Measurements from ENCODE around the gene BICC1. TPM values are rescaled to one million over a fixed set of nuclear protein-coding genes. Genes with fewer than 3 reads are reported as not detected.
A peak's percentile ranks its signal among the peaks of the same experiment; 100 is the strongest.

BICC1 gene
- total RNA-seq, 4 donors from 2014 or later: 4.7 to 29.7 (median 18.0) TPM

- no peaks in the 10 kb centered on the region for H3K27me3 ChIP-seq
- intact Hi-C loops (cut with DNase I; ENCODE audit: low total_unique reads): no loop called here
- DNase-seq (no peak), ATAC-seq (no peak)
- H3K36me3 ChIP-seq: no peaks in the 10 kb centered on the region
- no peaks in the 10 kb centered on the region for H3K9me3 ChIP-seq
- in situ Hi-C loops (cut with MboI; ENCODE audit: low sequenced_read_pairs in 4 of 4): no loop called here
- no peak for TF ChIP-seq CTCF (IDR thresholded peaks at IDR 0.05 in 4 of 5, conservative IDR thresholded peaks at IDR 0.05 in 1 of 5)
- TF ChIP-seq POLR2A (IDR thresholded peaks at IDR 0.05): no peak
- no peak overlapping the region for H3K27ac ChIP-seq
- H3K4me1 ChIP-seq: peaks cover 0 to 9% of the 10 kb centered on the region in 2 donors
- H3K4me3 ChIP-seq: no peak overlapping the region
Measured at GRCh38 chr10:58586282-58587245, 73.9 kb downstream of the BICC1 start.

GRCh38 chr10:58587676-58588075, 75.0 kb downstream of the BICC1 start:
- H3K4me3 ChIP-seq: no peak overlapping the region
- intact Hi-C loops (cut with DNase I; ENCODE audit: low total_unique reads): no loop called here
- TF ChIP-seq CTCF (IDR thresholded peaks at IDR 0.05 in 4 of 5, conservative IDR thresholded peaks at IDR 0.05 in 1 of 5) (no peak), POLR2A (IDR thresholded peaks at IDR 0.05) (no peak)
- ATAC-seq: no peak
- H3K27ac ChIP-seq: no peak overlapping the region
- peaks cover 0 to 9% of the 10 kb centered on the region in 2 donors for H3K4me1 ChIP-seq
- no peaks in the 10 kb centered on the region for H3K27me3 ChIP-seq
- no peaks in the 10 kb centered on the region for H3K36me3 ChIP-seq
- no peaks in the 10 kb centered on the region for H3K9me3 ChIP-seq
- in situ Hi-C loops (cut with MboI; ENCODE audit: low sequenced_read_pairs in 4 of 4): no loop called here
- no peak for DNase-seq

GRCh38 chr10:58588673-58589265, 76.1 kb downstream of the BICC1 start:
- ATAC-seq (peak in 1 of 2 donors; percentile 44), DNase-seq (no peak)
- no peak overlapping the region for H3K27ac ChIP-seq
- peaks cover 0 to 9% of the 10 kb centered on the region in 2 donors for H3K4me1 ChIP-seq
- H3K9me3 ChIP-seq: no peaks in the 10 kb centered on the region
- in situ Hi-C loops (cut with MboI; ENCODE audit: low sequenced_read_pairs in 4 of 4) (no loop called here), intact Hi-C loops (cut with DNase I; ENCODE audit: low total_unique reads) (no loop called here)
- TF ChIP-seq POLR2A (IDR thresholded peaks at IDR 0.05) (no peak), CTCF (IDR thresholded peaks at IDR 0.05 in 4 of 5, conservative IDR thresholded peaks at IDR 0.05 in 1 of 5) (peak in 3 of 5 experiments; percentile 18 to 33 (median 20))
- no peaks in the 10 kb centered on the region for H3K36me3 ChIP-seq
- no peaks in the 10 kb centered on the region for H3K27me3 ChIP-seq
- H3K4me3 ChIP-seq: no peak overlapping the region

GRCh38 chr10:58590152-58590840, 77.6 kb downstream of the BICC1 start:
- Histone ChIP-seq H3K27ac (no peak overlapping the region), H3K4me1 (peaks cover 0 to 9% of the 10 kb centered on the region in 2 donors), H3K36me3 (no peaks in the 10 kb centered on the region), H3K4me3 (no peak overlapping the region), H3K9me3 (no peaks in the 10 kb centered on the region), H3K27me3 (no peaks in the 10 kb centered on the region)
- TF ChIP-seq CTCF (IDR thresholded peaks at IDR 0.05 in 4 of 5, conservative IDR thresholded peaks at IDR 0.05 in 1 of 5): no peak
- intact Hi-C loops (cut with DNase I; ENCODE audit: low total_unique reads): no loop called here
- in situ Hi-C loops (cut with MboI; ENCODE audit: low sequenced_read_pairs in 4 of 4): no loop called here
- DNase-seq (no peak), ATAC-seq (no peak)
